Breast epithelium (tissue), 4 donors: Measurements from ENCODE around the gene NKD2. TPM values are rescaled to one million over a fixed set of nuclear protein-coding genes. Genes with fewer than 3 reads are reported as not detected.
"Not testable (repeated sequence)": the region's sequence is repeated elsewhere in the genome, so short reads cannot be mapped to it uniquely, and the experiment has no call there.

Experiments
- DNase-seq, 2 donors: peaks; one replicate each; pipeline ENCODE4 v3.0.0-alpha.2; 2019; ENCODE audit warnings: low spot score in 2 of 2
- H3K27ac ChIP-seq, 2 donors: fragments of 200-600 bp; sonication (generic) in 1 of 2; one replicate each; pipeline ENCODE4 v1.5.1; 2016 to 2019; ENCODE audit warnings: mild to moderate bottlenecking in 1 of 2
- H3K27me3 ChIP-seq, 2 donors: fragments of 200-600 bp; sonication (generic) in 1 of 2; one replicate each; pipeline versions ENCODE4 v1.5.1 to v1.6.0; 2017 to 2019; ENCODE audit warnings: control low read depth in 1 of 2, mild to moderate bottlenecking in 1 of 2
- H3K36me3 ChIP-seq: fragments of 200-600 bp; one replicate; pipeline ENCODE4 v1.5.1; 2019
- H3K4me1 ChIP-seq, 2 donors: fragments of 200-600 bp; sonication (generic); one replicate each; pipeline ENCODE4 v1.5.1; 2016 to 2019; ENCODE audit warnings: control low read depth in 1 of 2
- H3K4me3 ChIP-seq, 3 donors: fragments of 200-600 bp; sonication (generic); 1 replicate in 2 of 3; 2 replicates in 1 of 3; pipeline ENCODE4 v1.5.1; 2016 to 2019; ENCODE audit warnings: mild to moderate bottlenecking in 3 of 3, moderate library complexity in 2 of 3
- H3K9me3 ChIP-seq, 2 donors: fragments of 200-600 bp; sonication (generic) in 1 of 2; one replicate each; pipeline ENCODE4 v1.5.1; 2016 to 2019; ENCODE audit warnings: control low read depth in 1 of 2
- CTCF ChIP-seq, 3 donors: fragments of 450-650 bp; IDR thresholded peaks; one replicate each; pipeline ENCODE4 v1.5.1; 2016 to 2017; ENCODE audit warnings: antibody characterized with exemption in 3 of 3, mild to moderate bottlenecking in 3 of 3, moderate library complexity in 3 of 3
- POLR2A ChIP-seq: fragments of 450-650 bp; IDR thresholded peaks from one replicate; pipeline ENCODE4 v1.6.1; 2016; ENCODE audit warnings: antibody characterized with exemption, mild to moderate bottlenecking, moderate library complexity
- POLR2AphosphoS5 ChIP-seq, 3 donors: sonication (generic); formaldehyde crosslinking; IDR thresholded peaks; one replicate each; pipeline ENCODE4 v1.6.1; 2017; ENCODE audit warnings: antibody characterized with exemption in 3 of 3
- intact Hi-C: fragments of 100-400 bp; cut with DNase I; formaldehyde crosslinking; loops from one replicate; pipeline ENCODE4 v1.15.1; 2023; ENCODE audit warnings: low total_unique reads
- total RNA-seq, 3 donors: library from RNA; depleted of rRNA; stranded (reverse); fragments of >200 nt; gene quantifications; one replicate each; pipeline ENCODE4 v1.1.0, GENCODE V29; 2016

The NKD2 gene
- total RNA-seq, 3 donors from 2014 or later, result 5.9 to 16.7 TPM; not detected in 1

GRCh38 chr5:1058988-1059883 lies 50.6 kb downstream of the NKD2 start:
- Histone ChIP-seq H3K4me1 (no peaks in the 10 kb centered on the region), H3K36me3 (peaks cover 6% of the 10 kb centered on the region), H3K4me3 (no peak overlapping the region), H3K27ac (no peak overlapping the region), H3K27me3 (no peaks in the 10 kb centered on the region), H3K9me3 (no peaks in the 10 kb centered on the region)
- TF ChIP-seq CTCF (IDR thresholded peaks at IDR 0.05) (no peak), POLR2AphosphoS5 (IDR thresholded peaks at IDR 0.05) (no peak), POLR2A (no peak)
- no peak for DNase-seq
- intact Hi-C loops, result loop anchor here (1.0 kb wide), 1 partner anchor 96 kb away; no protein-coding TSS in a partner anchor

GRCh38 chr5:1059884-1060263 lies 51.3 kb downstream of the NKD2 start:
- H3K4me3 ChIP-seq, result no peak overlapping the region
- no peak for DNase-seq

GRCh38 chr5:1060535-1060981 lies 52.0 kb downstream of the NKD2 start:
- intact Hi-C loops, result no loop called here
- no peak for TF ChIP-seq POLR2A
- Histone ChIP-seq H3K9me3 (no peaks in the 10 kb centered on the region), H3K27me3 (no peaks in the 10 kb centered on the region), H3K4me3 (no peak overlapping the region), H3K36me3 (peaks cover 8% of the 10 kb centered on the region), H3K4me1 (no peaks in the 10 kb centered on the region), H3K27ac (no peak overlapping the region)
- no peak for DNase-seq

More at GRCh38 chr5:1059884-1060263, 51.3 kb downstream of the NKD2 start:
- H3K4me1 ChIP-seq, result no peaks in the 10 kb centered on the region
- no peaks in the 10 kb centered on the region for H3K27me3 ChIP-seq
- intact Hi-C loops, result loop anchor here (1.0 kb wide), 1 partner anchor 95 kb away; no protein-coding TSS in a partner anchor
- TF ChIP-seq CTCF (IDR thresholded peaks at IDR 0.05) (no peak), POLR2AphosphoS5 (IDR thresholded peaks at IDR 0.05) (no peak), POLR2A (no peak)
- no peaks in the 10 kb centered on the region for H3K9me3 ChIP-seq
- H3K36me3 ChIP-seq, result peaks cover 8% of the 10 kb centered on the region
- no peak overlapping the region for H3K27ac ChIP-seq

GRCh38 chr5:1061292-1061691 lies 52.7 kb downstream of the NKD2 start:
- H3K27ac ChIP-seq, H3K36me3 ChIP-seq, intact Hi-C loops, H3K4me1 ChIP-seq, H3K27me3 ChIP-seq, H3K9me3 ChIP-seq, DNase-seq, H3K4me3 ChIP-seq: not testable (repeated sequence)

- H3K36me3 ChIP-seq, result peaks cover 8% of the 10 kb centered on the region
- no peak for DNase-seq
- H3K27me3 ChIP-seq, result no peaks in the 10 kb centered on the region
- TF ChIP-seq CTCF (IDR thresholded peaks at IDR 0.05) (no peak), POLR2AphosphoS5 (IDR thresholded peaks at IDR 0.05) (no peak), POLR2A (no peak)
- intact Hi-C loops, result no loop called here
- H3K4me3 ChIP-seq, result no peak overlapping the region
- no peaks in the 10 kb centered on the region for H3K4me1 ChIP-seq
- no peak overlapping the region for H3K27ac ChIP-seq
- no peaks in the 10 kb centered on the region for H3K9me3 ChIP-seq
Observed at GRCh38 chr5:1061916-1062315, 53.3 kb downstream of the NKD2 start.

GRCh38 chr5:1062761-1063568 lies 54.4 kb downstream of the NKD2 start:
- no peak for DNase-seq

More at GRCh38 chr5:1062761-1063568, 54.4 kb downstream of the NKD2 start:
- TF ChIP-seq POLR2A (no peak), POLR2AphosphoS5 (IDR thresholded peaks at IDR 0.05) (no peak), CTCF (IDR thresholded peaks at IDR 0.05) (no peak)
- no peaks in the 10 kb centered on the region for H3K4me1 ChIP-seq
- H3K36me3 ChIP-seq, result peaks cover 8% of the 10 kb centered on the region
- intact Hi-C loops, result no loop called here
- H3K9me3 ChIP-seq, result no peaks in the 10 kb centered on the region
- no peaks in the 10 kb centered on the region for H3K27me3 ChIP-seq
- H3K27ac ChIP-seq, result no peak overlapping the region
- no peak overlapping the region for H3K4me3 ChIP-seq
